ENCODE results near the gene CAPN10. TPM values are rescaled to one million over a fixed set of nuclear protein-coding genes. Genes with fewer than 3 reads are reported as not detected.

The CAPN10 gene
- total and polyA plus RNA-seq, 8 donors, result 20.8 to 36.6 (median 28.2) TPM

- H3K27me3 ChIP-seq, result peaks cover 10 to 67% of the 10 kb centered on the region in 2 donors
- no peak for ATAC-seq
- peak in 2 of 4 donors; percentile 28 to 44 for DNase-seq
- no peak overlapping the region for H3K4me3 ChIP-seq
- TF ChIP-seq CTCF (IDR thresholded peaks at IDR 0.05), result no peak
- H3K9me3 ChIP-seq, result no peaks in the 10 kb centered on the region
- no peaks in the 10 kb centered on the region for H3K4me1 ChIP-seq
- intact Hi-C loops (cut with DNase I), result no loop called here
- H3K27ac ChIP-seq, result no peak overlapping the region
- no peaks in the 10 kb centered on the region for H3K36me3 ChIP-seq
Measured at GRCh38 chr2:240644859-240645301, 58.3 kb downstream of the CAPN10 start.

GRCh38 chr2:240645346-240645745 lies 58.8 kb downstream of the CAPN10 start:
- intact Hi-C loops (cut with DNase I), result no loop called here
- no peak overlapping the region for H3K27ac ChIP-seq
- H3K36me3 ChIP-seq, result no peaks in the 10 kb centered on the region
- no peak for TF ChIP-seq CTCF (IDR thresholded peaks at IDR 0.05)
- H3K27me3 ChIP-seq, result peaks cover 10 to 70% of the 10 kb centered on the region in 2 donors
- H3K4me3 ChIP-seq, result no peak overlapping the region
- no peaks in the 10 kb centered on the region for H3K9me3 ChIP-seq
- no peak for ATAC-seq
- peak in 1 of 4 donors; percentile 53 for DNase-seq
- H3K4me1 ChIP-seq, result no peaks in the 10 kb centered on the region

GRCh38 chr2:240645801-240646175 lies 59.3 kb downstream of the CAPN10 start:
- TF ChIP-seq CTCF (IDR thresholded peaks at IDR 0.05), result no peak
- H3K27me3 ChIP-seq, result peaks cover 10 to 75% of the 10 kb centered on the region in 2 donors

GRCh38 chr2:240646176-240646899 lies 59.8 kb downstream of the CAPN10 start:
- Histone ChIP-seq H3K9me3 (peaks cover 0 to 2% of the 10 kb centered on the region in 2 donors), H3K27ac (no peak overlapping the region), H3K27me3 (peaks cover 10 to 80% of the 10 kb centered on the region in 2 donors), H3K4me3 (no peak overlapping the region), H3K36me3 (no peaks in the 10 kb centered on the region), H3K4me1 (no peaks in the 10 kb centered on the region)
- intact Hi-C loops (cut with DNase I), result no loop called here
- ATAC-seq (no peak), DNase-seq (peak in 1 of 4 donors; percentile 61)
- no peak for TF ChIP-seq CTCF (IDR thresholded peaks at IDR 0.05)

More at GRCh38 chr2:240645801-240646175, 59.3 kb downstream of the CAPN10 start:
- peak in 1 of 4 donors; percentile 28 for DNase-seq
- no peak for ATAC-seq
- no peaks in the 10 kb centered on the region for H3K4me1 ChIP-seq
- intact Hi-C loops (cut with DNase I), result no loop called here
- no peak overlapping the region for H3K27ac ChIP-seq
- no peaks in the 10 kb centered on the region for H3K9me3 ChIP-seq
- no peaks in the 10 kb centered on the region for H3K36me3 ChIP-seq
- no peak overlapping the region for H3K4me3 ChIP-seq

GRCh38 chr2:240646900-240647502 lies 60.5 kb downstream of the CAPN10 start:
- DNase-seq, result peak in 1 of 4 donors; percentile 61

More at GRCh38 chr2:240646900-240647502, 60.5 kb downstream of the CAPN10 start:
- no peak overlapping the region for H3K27ac ChIP-seq
- no peaks in the 10 kb centered on the region for H3K36me3 ChIP-seq
- peaks cover 10 to 86% of the 10 kb centered on the region in 2 donors for H3K27me3 ChIP-seq
- no peak for TF ChIP-seq CTCF (IDR thresholded peaks at IDR 0.05)
- H3K9me3 ChIP-seq, result peaks cover 0 to 2% of the 10 kb centered on the region in 2 donors
- intact Hi-C loops (cut with DNase I), result no loop called here
- ATAC-seq, result no peak
- no peaks in the 10 kb centered on the region for H3K4me1 ChIP-seq
- no peak overlapping the region for H3K4me3 ChIP-seq
